Renal cortex interstitium (tissue), 11 donors: Measurements from ENCODE around the gene MAPKAPK5. TPM values are rescaled to one million over a fixed set of nuclear protein-coding genes. Genes with fewer than 3 reads are reported as not detected.
"Not testable (repeated sequence)": the region's sequence is repeated elsewhere in the genome, so short reads cannot be mapped to it uniquely, and the experiment has no call there.

Source experiments
- DNase-seq, 11 donors: peaks; one replicate each; pipeline ENCODE4 v3.0.0-alpha.2; 2013; ENCODE audit warnings: low read depth in 9 of 11, low spot score in 4 of 11; ENCODE audit errors: extremely low read depth in 1 of 11
- polyA plus RNA-seq, 3 donors: library from polyadenylated mRNA; unstranded; fragments of 120-200 nt; gene quantifications; one replicate each; pipeline ENCODE4 v1.2.1, GENCODE V29; 2013; ENCODE audit not compliant: insufficient read length in 3 of 3

MAPKAPK5 gene
- polyA plus RNA-seq, 3 donors: 48.2 to 54.5 (median 54.1) TPM

DNA sequence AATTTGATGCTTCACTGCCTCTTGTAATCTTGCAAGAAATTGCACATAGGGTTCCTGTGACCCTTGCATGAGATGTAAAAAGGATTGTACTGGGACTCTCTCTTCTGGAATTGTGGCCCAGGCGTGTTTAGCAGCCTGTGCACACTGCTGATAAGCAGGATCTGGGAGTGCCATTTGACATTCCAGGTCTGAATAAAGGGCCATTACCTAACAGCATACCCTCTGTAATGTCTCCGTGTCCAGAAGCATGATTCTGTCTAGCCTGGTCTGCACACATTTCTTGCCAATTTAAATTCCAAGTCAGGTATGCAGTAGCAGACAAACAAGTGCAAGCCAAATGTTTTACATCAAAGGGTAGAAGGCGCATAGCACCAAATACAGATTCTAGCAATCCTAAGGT lies 18.1 kb upstream of the MAPKAPK5 start:
- no peak for DNase-seq

DNA sequence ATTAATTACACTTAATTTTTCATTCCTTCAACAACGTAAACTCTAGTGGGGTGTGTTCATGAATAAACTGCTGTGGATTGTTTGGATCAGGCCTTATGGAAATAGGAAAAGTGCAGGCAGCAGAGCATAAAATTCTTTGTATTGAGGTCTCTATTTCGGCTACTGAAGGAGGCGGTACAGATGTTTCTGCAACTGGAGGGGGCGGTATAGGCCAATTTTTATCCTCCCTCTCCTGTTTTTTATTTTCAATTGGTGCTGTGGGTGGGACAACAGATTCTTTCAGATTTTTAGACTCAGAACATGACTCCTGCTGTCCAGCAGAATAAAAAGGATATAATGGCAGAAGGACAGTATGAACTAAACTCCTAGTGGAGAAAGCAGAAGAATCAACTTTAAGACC lies 17.7 kb upstream of the MAPKAPK5 start:
- DNase-seq: not testable (repeated sequence)

DNA sequence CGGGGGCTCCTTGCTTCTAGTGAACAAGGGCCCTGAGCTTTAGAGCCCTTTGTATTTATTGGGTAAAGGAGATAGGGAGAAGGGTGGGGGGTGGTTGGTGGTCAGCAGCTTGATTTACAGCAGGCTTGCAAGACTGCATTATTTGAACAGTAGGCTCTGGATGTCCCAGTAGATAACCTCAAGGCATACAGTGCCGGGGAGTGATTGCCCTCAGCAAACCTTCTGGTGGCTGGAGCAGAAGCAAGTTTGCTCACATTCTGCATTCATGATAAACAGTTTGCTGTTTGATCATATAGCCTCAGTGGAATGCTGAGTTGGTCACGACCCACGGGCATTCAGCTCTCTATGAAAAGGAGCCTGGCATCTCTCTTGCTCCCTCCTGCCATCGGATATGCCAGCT lies 16.5 kb upstream of the MAPKAPK5 start:
- no peak for DNase-seq

DNA sequence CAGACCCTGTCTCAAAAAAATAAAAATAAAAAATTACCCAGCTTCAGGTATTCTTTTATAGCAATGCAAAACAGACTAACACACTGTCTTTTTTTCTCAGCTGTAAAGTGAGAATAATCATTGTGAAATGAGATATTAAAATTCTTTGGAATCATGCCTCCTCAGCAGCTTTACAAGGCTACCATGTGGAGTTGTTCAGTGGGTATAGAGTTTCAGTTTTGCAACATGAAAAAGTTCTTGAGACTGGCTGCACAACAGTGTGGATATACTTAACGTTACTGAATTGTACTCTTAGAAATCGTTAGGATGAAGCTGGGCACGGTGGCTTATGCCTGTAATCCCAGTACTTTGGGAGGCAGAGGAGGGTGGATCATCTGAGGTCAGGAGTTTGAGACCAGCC lies 15.7 kb upstream of the MAPKAPK5 start:
- no peak for DNase-seq

DNA sequence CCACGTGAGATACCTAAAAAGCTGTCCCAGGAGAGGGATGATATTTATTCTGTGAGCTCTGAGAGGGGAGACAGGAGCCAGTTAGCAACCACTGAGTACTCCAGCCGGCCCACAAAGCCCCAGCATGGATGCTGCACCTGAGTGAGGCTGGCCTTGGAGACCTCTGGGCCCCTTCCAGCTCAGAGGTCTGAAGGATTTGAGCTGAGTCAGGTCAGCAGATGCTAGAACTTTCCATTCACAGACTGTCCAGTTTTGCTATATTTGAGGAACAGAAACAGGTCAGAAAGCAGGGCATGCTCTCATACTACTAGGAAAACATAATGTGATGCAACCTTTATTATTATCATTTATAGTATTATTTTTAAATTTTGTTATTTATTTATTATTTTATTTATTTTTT lies 15.0 kb upstream of the MAPKAPK5 start:
- no peak for DNase-seq

DNA sequence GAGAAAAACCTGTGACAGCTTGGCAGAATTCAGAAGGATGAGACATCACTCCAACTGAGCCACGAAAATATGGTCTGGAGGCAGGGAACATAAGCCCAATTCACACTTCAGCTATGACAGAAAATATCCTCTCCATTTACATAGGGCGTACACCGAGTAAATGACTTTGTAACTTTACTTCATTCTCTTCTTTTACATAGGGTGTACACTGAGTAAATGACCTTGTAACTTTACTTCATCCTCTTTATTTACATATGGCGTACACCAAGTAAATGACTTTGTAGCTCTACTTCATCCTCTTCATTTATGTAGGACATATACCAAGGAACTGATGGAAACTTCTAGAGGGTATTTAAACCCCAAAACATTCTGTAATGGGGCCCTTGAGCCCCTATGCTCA lies 14.1 kb upstream of the MAPKAPK5 start:
- DNase-seq: no peak

DNA sequence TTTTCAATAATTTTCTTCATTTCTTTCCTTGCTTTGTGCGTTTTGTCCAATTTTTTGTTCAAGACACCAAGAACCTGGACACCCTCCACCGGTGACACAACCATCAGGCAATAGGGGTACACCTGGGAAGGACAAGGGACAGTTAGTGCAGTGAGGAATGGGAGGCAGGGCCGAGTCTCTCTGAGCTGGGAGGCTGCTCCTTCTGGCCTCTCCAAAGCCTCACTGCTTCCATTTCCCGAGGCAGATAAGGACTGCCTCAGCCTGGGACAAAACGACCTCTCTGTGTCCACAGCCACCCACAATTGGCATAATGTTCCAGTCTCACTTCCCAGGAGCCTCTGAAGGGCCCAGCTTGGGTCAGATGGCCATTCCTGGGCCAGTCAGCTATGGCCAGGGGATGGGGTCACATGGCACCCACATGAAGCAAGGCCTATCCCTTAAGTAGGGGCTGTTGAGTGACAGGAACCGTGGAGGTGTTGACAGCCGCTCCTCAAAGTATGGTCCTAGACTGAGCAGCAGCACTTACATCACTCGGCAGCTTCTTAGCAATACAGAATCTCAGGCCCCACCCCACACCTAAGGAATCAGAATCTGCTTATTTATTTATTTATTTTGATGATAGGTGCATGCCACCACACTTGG lies 13.6 kb upstream of the MAPKAPK5 start:
- no peak for DNase-seq

DNA sequence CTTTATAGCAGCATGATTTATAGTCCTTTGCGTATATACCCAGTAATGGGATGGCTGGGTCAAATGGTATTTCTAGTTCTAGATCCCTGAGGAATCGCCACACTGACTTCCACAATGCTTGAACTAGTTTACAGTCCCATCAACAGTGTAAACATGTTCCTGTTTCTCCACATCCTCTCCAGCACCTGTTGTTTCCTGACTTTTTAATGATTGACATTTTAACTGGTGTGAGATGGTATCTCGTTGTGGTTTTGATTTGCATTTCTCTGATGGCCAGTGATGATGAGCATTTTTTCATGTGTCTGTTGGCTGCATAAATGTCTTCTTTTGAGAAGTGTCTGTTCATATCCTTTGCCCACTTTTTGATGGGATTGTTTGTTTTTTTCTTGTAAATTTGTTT lies 12.4 kb upstream of the MAPKAPK5 start:
- not testable (repeated sequence) for DNase-seq

DNA sequence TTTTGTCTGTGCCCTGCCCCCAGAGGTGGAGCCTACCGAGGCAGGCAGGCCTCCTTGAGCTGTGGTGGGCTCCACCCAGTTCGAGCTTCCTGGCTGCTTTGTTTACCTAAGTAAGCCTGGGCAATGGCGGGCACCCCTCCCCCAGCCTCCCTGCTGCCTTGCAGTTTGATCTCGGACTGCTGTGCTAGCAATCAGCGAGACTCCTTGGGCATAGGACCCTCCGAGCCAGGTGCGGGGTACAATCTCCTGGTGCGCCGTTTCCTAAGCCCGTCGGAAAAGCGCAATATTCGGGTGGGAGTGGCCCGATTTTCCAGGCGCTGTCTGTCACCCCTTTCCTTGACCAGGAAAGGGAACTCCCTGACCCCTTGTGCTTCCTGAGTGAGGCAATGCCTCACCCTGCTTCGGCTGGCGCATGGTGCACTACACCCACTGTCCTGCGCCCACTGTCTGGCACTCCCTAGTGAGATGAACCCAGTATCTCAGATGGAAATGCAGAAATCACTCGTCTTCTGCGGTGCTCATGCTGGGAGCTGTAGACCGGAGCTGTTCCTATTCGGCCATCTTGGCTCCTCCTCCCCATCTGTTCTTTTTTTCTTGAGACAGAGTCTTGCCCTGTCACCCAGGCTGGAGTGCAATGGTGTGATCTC lies 7.2 kb upstream of the MAPKAPK5 start:
- not testable (repeated sequence) for DNase-seq

DNA sequence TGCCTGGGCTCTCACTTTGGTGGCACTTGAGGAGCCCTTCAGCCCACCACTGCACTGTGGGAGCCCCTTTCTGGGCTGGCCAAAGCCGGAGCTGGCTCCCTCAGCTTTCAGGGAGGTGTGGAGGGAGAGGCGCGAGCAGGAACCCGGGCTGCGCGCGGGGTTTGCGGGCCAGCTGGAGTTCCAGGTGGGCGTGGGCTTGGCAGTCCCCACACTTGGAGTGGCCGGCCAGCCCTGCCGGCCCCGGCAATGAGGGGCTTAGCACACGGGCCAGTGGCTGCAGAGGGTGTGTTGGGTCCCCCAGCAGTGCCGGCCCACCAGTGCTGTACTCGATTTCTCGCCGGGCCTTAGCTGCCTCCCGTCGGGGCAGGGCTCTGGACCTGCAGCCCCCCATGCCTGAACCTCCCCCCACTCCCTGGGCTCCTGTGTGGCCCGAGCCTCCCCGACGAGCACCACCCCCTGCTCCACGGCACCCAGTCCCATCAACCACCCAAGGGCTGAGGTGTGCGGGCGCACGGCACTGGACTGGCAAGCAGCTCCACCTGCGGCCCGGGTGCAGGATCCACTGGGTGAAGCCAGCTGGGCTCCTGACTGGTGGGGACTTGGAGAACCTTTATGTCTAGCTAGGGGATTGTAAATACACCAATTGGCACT lies 6.4 kb upstream of the MAPKAPK5 start:
- DNase-seq: not testable (repeated sequence)

DNA sequence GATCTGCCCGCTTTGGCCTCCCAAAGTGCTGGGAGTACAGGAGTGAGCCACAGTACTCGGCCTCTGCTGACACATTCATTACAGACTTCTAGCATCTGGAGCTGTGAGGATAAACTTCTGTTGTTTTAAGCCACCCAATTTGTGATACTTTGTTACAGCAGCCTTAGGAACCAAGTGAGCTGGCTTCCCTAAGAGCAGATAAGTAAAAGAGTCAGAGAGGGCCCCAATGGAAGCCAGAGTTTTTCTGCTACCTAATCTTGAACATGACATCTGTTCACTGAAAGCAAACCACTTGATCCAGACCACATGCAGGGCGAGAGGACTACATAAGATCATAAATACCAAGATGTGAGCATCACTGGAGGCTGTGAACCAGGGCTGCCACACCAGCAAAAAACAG lies 3.7 kb upstream of the MAPKAPK5 start:
- no peak for DNase-seq

DNA sequence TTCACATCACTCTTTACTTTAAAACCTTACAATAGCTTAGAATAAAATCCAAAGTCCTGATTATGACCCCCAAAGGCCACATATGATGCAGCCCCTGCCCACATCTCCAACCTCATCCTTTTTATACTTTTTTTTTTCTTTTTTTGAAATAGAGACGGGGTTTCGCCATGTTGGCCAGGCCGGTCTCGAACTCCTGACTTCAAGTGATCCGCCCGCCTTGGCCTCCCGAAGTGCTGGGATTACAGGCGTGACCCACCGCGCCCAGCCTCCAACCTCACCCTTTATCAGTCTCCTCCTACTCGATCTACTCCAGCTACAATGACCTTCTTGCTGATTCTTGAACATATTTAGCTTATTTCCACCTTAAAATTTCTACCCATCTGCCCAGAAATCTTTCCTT lies 1.2 kb upstream of the MAPKAPK5 start:
- no peak for DNase-seq

DNA sequence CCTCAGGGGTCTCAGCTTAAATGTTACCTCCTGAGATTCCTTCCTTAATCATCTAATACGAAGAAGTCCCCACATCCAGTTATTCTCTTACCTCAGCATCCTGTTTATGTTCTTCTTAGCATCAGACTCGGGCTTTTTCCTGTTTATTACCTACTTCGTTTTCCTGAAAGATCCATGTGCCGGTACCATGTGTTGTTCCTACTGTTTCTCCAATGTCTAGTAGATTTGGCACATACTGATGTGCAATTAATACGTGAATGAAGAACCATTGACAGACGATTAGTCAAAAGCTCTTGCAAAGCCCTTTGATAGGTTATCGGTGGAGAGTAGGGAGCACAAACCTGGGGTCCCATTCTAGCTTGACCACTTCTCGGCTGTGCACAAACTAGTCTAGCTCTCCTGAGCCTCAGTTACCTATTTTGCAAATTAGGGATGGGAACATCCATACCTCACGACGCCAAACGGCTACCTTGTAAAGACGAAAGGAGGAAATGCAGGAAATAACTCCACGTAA lies 735 bp upstream of the MAPKAPK5 start:
- DNase-seq: peak in 2 of 11 donors; percentile 5 to 56

DNA sequence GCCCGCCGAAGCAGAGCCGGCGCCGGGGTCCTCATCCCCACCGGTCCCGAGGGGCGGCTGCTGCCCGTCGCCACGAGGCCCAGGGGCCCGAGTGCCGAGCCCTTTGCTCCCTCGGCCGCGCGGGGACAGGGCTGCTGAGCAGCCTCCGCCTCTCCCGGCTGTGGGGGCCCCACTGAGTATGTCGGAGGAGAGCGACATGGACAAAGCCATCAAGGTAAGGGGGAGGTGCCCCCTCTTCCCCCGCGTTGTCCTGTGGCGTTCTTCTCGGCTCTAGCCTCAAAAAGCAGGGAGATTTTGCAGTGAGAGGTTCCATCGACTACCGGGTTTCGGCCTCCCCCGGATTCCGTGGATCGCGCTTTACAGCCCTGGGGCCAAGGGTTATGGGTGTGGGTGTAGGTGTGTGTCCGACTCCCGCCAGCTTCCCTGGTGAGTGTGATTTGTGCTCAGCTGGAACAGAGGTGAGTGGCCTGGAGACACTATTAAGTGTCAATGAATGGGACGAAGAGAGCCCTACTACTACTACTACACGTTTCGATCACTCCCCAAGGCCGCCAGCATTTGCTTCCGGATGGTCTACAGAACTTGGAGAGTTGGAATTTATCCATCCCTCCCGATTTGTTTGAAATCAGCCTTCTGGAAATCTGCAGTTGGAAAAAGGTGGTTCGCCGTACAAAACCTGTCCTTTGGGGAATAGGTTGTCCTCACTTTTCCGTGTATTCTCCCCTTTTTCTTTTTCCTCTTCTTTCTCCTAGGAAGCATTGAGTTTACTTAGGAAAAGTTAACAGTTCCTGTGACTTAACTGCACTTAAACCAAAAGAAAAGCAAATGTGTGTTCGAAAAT lies 748 bp downstream of the MAPKAPK5 start:
- DNase-seq: peak in 1 of 11 donors; percentile 4

DNA sequence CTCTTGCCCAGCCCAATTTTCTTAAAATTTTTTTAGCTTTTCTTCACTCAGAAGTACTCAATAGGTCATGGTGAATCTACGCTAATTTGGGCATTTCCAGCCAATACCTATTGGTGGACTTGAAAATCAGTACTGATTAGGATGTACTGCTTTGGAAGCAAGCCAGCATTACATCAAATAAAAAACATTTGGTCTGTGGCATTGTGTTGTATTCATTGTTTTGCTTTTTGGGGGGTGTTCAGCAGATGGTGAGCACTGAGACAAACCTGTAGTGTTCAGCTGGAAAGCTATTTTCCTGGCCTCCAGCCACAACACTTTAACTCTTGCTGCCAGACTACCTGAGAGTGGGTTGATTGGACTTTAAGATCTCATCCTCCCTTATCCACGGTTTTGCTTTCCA lies 4.0 kb downstream of the MAPKAPK5 start:
- DNase-seq: no peak

DNA sequence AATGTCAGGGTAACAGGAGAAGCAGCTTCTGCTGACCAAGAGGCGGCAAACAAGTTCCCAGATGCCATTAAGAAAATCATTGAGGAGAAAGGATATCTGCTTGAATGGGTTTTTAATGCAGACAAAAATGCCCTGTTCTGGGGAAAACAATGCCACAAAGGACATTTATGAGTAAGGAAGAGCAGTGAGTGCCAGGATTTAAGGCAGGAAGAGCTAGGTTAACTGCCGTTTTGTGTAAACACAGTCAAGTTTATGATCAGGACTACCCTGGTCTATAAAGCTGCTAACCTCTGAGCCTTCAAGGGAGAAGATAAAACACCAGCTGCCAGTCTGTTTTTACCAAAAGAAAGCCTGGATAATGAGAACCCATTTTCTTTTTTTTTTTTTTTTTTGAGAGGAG lies 8.5 kb downstream of the MAPKAPK5 start:
- no peak for DNase-seq

DNA sequence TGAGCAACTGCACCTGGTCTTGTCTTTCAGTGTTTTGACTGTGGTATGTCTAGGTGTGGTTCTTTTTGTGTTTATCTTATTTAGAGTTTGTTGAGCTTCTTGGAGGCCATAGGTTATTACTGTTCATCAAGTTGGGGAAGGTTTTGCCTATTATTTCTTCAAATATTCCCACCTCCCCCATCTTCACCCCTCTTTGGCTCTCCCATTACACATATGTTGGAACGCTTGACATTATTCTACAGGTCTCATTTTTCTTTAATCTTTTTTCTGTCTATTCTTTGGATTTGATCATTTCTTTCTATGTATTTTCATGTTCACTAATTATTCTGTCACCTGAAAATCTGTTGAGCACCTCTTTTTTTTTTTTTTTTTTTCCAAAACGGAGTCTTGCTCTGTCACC lies 16.2 kb downstream of the MAPKAPK5 start:
- DNase-seq: no peak

DNA sequence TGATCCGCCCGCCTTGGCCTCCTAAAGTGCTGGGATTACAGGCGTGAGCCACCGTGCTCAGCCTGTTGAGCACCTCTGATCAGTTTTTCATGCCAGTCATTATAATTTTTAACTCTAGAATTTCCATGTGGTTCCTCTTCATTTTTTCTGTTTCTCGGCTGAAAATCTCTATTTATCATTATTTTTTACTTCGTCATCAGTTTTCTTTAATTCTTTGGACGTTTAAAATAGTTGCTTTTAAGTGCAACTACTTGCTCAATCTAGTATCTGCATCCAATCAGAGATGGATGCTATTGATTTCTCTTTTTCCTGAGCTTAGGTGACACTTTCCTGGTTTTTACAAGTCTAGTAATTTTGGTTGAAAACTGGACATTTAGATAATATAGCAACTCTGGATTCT lies 16.8 kb downstream of the MAPKAPK5 start:
- DNase-seq: no peak

DNA sequence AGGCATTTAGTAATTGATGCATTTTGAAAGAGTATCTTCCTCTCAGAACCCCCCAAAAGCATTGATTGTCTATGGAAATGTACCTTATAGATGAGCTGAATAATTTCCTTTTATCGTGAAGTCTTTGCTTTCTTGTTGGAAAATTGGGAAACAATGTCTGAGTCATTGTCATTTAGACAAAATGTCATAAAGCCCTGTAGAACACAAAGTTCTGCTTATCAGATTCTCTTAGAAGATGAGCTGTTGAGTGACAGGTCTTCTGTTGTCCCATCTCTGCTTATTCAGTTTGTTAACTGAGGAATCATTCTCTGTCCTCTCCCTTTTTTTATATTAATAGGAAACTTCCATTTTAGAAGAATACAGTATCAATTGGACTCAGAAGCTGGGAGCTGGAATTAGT lies 22.9 kb downstream of the MAPKAPK5 start:
- DNase-seq: no peak

DNA sequence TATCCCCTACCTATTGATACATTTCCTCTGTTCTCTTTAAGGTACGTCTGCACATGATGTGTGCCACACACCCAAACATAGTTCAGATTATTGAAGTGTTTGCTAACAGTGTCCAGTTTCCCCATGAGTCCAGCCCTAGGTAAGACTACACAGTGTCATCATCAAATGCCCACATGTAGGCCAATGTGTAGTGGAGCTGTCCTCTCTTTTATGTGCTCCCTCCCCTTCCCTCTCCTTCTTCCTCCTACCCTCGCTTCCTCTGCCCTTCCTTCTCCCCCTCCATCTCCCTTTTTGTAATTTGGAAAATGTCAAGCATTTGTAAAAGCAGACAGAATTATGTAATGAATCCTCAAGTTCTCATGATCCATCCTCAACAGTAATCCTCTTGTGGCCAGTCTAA lies 25.5 kb downstream of the MAPKAPK5 start:
- DNase-seq: no peak
